Endothelial cell of umbilical vein (primary cell): Measurements from ENCODE around the gene ATP5MC2. TPM values are rescaled to one million over a fixed set of nuclear protein-coding genes. Genes with fewer than 3 reads are reported as not detected.

Experiments used
- BruUV-seq: library from RNA; stranded (reverse); fragments of 400-500 nt; replicated peaks from 2 replicates; lab custom pipeline; 2021; lab: Mats Ljungman, UMichigan
- CTCF ChIA-PET: fragments of 300-600, 350-600 bp; sonication (Branson Sonifier 250); formaldehyde crosslinking; loops from one replicate; lab custom pipeline; 2021; ENCODE audit warnings: antibody characterized with exemption, inconsistent platforms; lab: Charles Lee
- POLR2A ChIA-PET: fragments of 300-600, 350-600 bp; sonication (Branson Sonifier 250); formaldehyde crosslinking; loops from one replicate; lab custom pipeline; 2021; ENCODE audit warnings: antibody characterized with exemption, inconsistent platforms; lab: Charles Lee
- DNase-seq: peaks from one replicate; pipeline ENCODE4 v3.0.0-alpha.2; 2011; ENCODE audit warnings: low read depth, low spot score
- FAIRE-seq: peaks from 2 replicates; lab custom pipeline; 2011; peaks lifted over from hg19 to GRCh38; lab: Jason Lieb, UNC
- H2AFZ ChIP-seq: 2 replicates; pipeline ENCODE4 v1.6.0; 2012; ENCODE audit warnings: low read depth, low read length, control low read depth, inconsistent platforms
- H3K27ac ChIP-seq: 2 replicates; pipeline ENCODE4 v1.5.1; 2011; ENCODE audit warnings: low read depth, mild to moderate bottlenecking, control low read depth, low read length, moderate library complexity; ENCODE audit not compliant: insufficient read depth
- H3K27me3 ChIP-seq, 2 experiments: 2 replicates each; pipeline versions ENCODE4 v1.6.0 to v1.6.1; 2011; ENCODE audit warnings: low read length in 2 of 2, mixed read lengths in 1 of 2; ENCODE audit not compliant: control insufficient read depth in 2 of 2, insufficient read depth in 2 of 2
- H3K36me3 ChIP-seq, 2 experiments: 2 replicates in 1 of 2; 3 replicates in 1 of 2; pipeline ENCODE4 v1.5.1; 2011; ENCODE audit warnings: low read length in 2 of 2, mild to moderate bottlenecking in 1 of 2, moderate library complexity in 1 of 2; ENCODE audit not compliant: control insufficient read depth in 2 of 2, insufficient read depth in 2 of 2; ENCODE audit errors: extremely low read depth in 1 of 2
- H3K4me1 ChIP-seq: 3 replicates; pipeline ENCODE4 v1.5.1; 2011; ENCODE audit warnings: mild to moderate bottlenecking, low read length; ENCODE audit not compliant: control insufficient read depth, insufficient read depth; ENCODE audit errors: extremely low read depth
- H3K4me2 ChIP-seq: 2 replicates; pipeline ENCODE4 v1.6.1; 2011; ENCODE audit warnings: low read length, control low read depth, mixed read lengths; ENCODE audit not compliant: insufficient read depth
- H3K4me3 ChIP-seq, 3 experiments: fragments of 200-600 bp in 1 of 3; sonication (generic), shearing (Covaris generic) in 1 of 3; replicated peaks in 1 of 3; 2 replicates each; pipeline ENCODE4 v1.5.1; 2011 to 2016; ENCODE audit warnings: control low read depth in 3 of 3, low read length in 3 of 3, mild to moderate bottlenecking in 2 of 3, inconsistent platforms in 1 of 3, low read depth in 1 of 3, moderate library complexity in 1 of 3; ENCODE audit not compliant: insufficient read depth in 1 of 3
- H3K79me2 ChIP-seq: 2 replicates; pipeline ENCODE4 v1.6.0; 2012; ENCODE audit warnings: low read length, inconsistent platforms; ENCODE audit not compliant: control insufficient read depth, insufficient read depth
- H3K9ac ChIP-seq: replicated peaks from 2 replicates; pipeline ENCODE3; 2011; ENCODE audit warnings: low read length, control low read depth; ENCODE audit not compliant: insufficient read depth; ENCODE audit errors: extremely low read depth
- H3K9me1 ChIP-seq: replicated peaks from 3 replicates; pipeline ENCODE4 v1.6.0; 2011; ENCODE audit warnings: mild to moderate bottlenecking, low read length; ENCODE audit not compliant: control insufficient read depth, insufficient read depth; ENCODE audit errors: extremely low read depth
- H3K9me3 ChIP-seq: replicated peaks from 2 replicates; pipeline ENCODE4 v1.5.1; 2012; ENCODE audit warnings: low read length, inconsistent platforms; ENCODE audit not compliant: control insufficient read depth, insufficient read depth
- H4K20me1 ChIP-seq: replicated peaks from 2 replicates; pipeline ENCODE3; 2011; ENCODE audit warnings: mild to moderate bottlenecking, low read length; ENCODE audit not compliant: control insufficient read depth, insufficient read depth; ENCODE audit errors: extremely low read depth
- EZH2 ChIP-seq: IDR thresholded peaks from 2 replicates; pipeline ENCODE4 v1.6.1; 2012; ENCODE audit warnings: borderline replicate concordance, low read depth, mild to moderate bottlenecking, moderate library complexity, low read length, inconsistent platforms; ENCODE audit not compliant: severe bottlenecking
- FOS ChIP-seq: IDR thresholded peaks from 2 replicates; pipeline ENCODE4 v1.6.1; 2011; ENCODE audit warnings: mild to moderate bottlenecking, low read length, moderate library complexity, borderline replicate concordance; ENCODE audit not compliant: insufficient read depth
- GATA2 ChIP-seq: IDR thresholded peaks from 2 replicates; pipeline ENCODE4 v1.7.0; 2011; ENCODE audit warnings: low read depth, mild to moderate bottlenecking, moderate library complexity, mixed read lengths, low read length; ENCODE audit not compliant: insufficient read length, insufficient read depth
- JUN ChIP-seq: IDR thresholded peaks from 2 replicates; pipeline ENCODE4 v1.6.1; 2011; ENCODE audit warnings: borderline replicate concordance, low read depth; ENCODE audit not compliant: insufficient read length, insufficient read depth
- MYC ChIP-seq: IDR thresholded peaks from one replicate; pipeline ENCODE4 v1.6.1; 2011; ENCODE audit warnings: mild to moderate bottlenecking, low read depth, low read length
- POLR2A ChIP-seq: IDR thresholded peaks from 2 replicates; pipeline ENCODE4 v1.6.1; 2012; ENCODE audit warnings: low read depth, mild to moderate bottlenecking, control low read depth, low read length
- POLR2AphosphoS5 ChIP-seq: IDR thresholded peaks from 2 replicates; pipeline ENCODE4 v1.6.1; 2012; ENCODE audit warnings: low read depth, mild to moderate bottlenecking, control low read depth, low read length, moderate library complexity; ENCODE audit not compliant: insufficient read depth
- dilution Hi-C: fragments of 300-500 bp; cut with MboI; formaldehyde crosslinking; loops from one replicate; pipeline ENCODE4 v1.15.0; 2019; ENCODE audit warnings: low sequenced_read_pairs; ENCODE audit not compliant: extremely low pct_ligation_motif_present
- intact Hi-C: fragments of 100-400 bp; cut with micrococcal nuclease; formaldehyde crosslinking; loops from one replicate; pipeline ENCODE4 v1.10.0; 2022
- polyA plus RNA-seq, 4 experiments: library from polyadenylated mRNA; depleted of rRNA in 3 of 4; stranded (reverse) in 3 of 4; unstranded in 1 of 4; fragments of >200 nt; gene quantifications; 2 replicates each; pipeline versions ENCODE4 v1.2.1 to v1.2.3, GENCODE V29; 2011 to 2012; ENCODE audit warnings: missing spikeins in 1 of 4
- total RNA-seq: library from RNA; stranded (reverse); gene quantifications from 2 replicates; pipeline ENCODE4 v1.2.3, GENCODE V29; 2021
- TF ChIP-seq, protein P1 (sequence below), 2 donors: IDR thresholded peaks; 1 replicate in 1 of 2; 2 replicates in 1 of 2; pipeline ENCODE4 v1.5.1; 2011; ENCODE audit warnings: low read length in 2 of 2, mild to moderate bottlenecking in 2 of 2, moderate library complexity in 2 of 2, control low read depth in 1 of 2, inconsistent platforms in 1 of 2, low read depth in 1 of 2; ENCODE audit not compliant: insufficient read depth in 1 of 2; ENCODE audit errors: extremely low read depth in 1 of 2
- TF ChIP-seq, protein P2 (sequence below): IDR thresholded peaks from 2 replicates; pipeline ENCODE4 v1.6.1; 2011; ENCODE audit not compliant: insufficient read depth, insufficient read length

The ATP5MC2 gene
- total and polyA plus RNA-seq, 2 donors (not counting 3 experiments of a cell fraction or from before 2014, with no cell fraction given): 402 to 820 TPM

DNA sequence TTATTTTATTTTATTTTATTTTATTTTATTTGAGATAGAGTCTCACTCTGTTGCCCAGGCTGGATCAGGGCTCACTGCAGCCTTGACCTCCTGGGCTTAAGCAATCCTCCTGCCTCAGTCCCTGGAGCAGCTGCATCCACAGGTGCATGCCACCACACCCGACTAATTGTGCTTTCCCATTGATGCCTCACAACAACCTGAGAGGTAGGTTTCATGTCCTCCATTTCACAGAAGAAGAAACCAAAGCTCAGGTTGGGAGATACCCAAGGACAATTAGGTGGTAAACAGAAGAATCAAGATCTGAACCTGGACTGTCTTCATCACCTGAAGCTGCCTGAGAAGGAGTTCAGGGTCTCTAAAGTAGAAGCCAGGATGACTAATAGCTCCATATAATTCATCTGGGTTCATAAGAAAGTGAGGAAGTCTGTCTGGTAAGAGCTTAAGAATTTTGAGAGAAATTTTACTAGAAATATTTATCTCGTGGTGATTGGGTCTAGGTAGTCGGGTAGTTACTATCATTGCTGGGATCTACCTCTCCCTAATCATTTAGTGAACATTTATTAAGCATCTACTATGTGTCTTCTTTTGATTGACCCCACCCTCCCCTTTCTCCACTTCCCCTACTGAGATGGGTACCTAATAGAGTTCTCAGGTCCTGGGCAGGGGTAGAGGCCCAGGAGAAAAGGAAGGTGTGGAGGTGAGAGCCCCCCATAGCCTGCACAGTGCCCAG lies 23.2 kb upstream of the ATP5MC2 start:
- intact Hi-C loops (no loop called here), dilution Hi-C loops (no loop called here)
- no peak overlapping the region for H2AFZ ChIP-seq
- no peak for TF ChIP-seq EZH2
- TF ChIP-seq MYC: no peak
- TF ChIP-seq JUN: no peak
- TF ChIP-seq FOS: no peak
- TF ChIP-seq, protein P1, sequence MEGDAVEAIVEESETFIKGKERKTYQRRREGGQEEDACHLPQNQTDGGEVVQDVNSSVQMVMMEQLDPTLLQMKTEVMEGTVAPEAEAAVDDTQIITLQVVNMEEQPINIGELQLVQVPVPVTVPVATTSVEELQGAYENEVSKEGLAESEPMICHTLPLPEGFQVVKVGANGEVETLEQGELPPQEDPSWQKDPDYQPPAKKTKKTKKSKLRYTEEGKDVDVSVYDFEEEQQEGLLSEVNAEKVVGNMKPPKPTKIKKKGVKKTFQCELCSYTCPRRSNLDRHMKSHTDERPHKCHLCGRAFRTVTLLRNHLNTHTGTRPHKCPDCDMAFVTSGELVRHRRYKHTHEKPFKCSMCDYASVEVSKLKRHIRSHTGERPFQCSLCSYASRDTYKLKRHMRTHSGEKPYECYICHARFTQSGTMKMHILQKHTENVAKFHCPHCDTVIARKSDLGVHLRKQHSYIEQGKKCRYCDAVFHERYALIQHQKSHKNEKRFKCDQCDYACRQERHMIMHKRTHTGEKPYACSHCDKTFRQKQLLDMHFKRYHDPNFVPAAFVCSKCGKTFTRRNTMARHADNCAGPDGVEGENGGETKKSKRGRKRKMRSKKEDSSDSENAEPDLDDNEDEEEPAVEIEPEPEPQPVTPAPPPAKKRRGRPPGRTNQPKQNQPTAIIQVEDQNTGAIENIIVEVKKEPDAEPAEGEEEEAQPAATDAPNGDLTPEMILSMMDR (IDR thresholded peaks at IDR 0.05; ENCODE audit: extremely low read depth in 1 of 2, insufficient read depth in 1 of 2, low read depth in 1 of 2, low read length in 2 of 2): no peak
- no peak for TF ChIP-seq POLR2A
- no peak for TF ChIP-seq GATA2
- TF ChIP-seq, protein P2, sequence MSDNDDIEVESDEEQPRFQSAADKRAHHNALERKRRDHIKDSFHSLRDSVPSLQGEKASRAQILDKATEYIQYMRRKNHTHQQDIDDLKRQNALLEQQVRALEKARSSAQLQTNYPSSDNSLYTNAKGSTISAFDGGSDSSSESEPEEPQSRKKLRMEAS: no peak
- TF ChIP-seq POLR2AphosphoS5: no peak
- BruUV-seq: no TSS peak
- DNase-seq (no peak), FAIRE-seq (no peak)
- peaks cover 8% of the 10 kb centered on the region for H3K4me1 ChIP-seq
- POLR2A ChIA-PET: no interaction called here
- H3K79me2 ChIP-seq: no peaks in the 10 kb centered on the region
- H4K20me1 ChIP-seq: no peaks in the 10 kb centered on the region
- H3K9ac ChIP-seq: no peak overlapping the region
- H3K9me3 ChIP-seq: no peaks in the 10 kb centered on the region
- H3K4me2 ChIP-seq: no peak overlapping the region
- peaks cover 51 to 78% of the 10 kb centered on the region in 2 experiments for H3K27me3 ChIP-seq
- CTCF ChIA-PET: interaction anchor here (1.0 to 20.3 kb wide), 4 partner anchors 15 to 156 kb away, joined by 3 to 719 read pairs (median 4); no protein-coding TSS in a partner anchor
- no peaks in the 10 kb centered on the region for H3K9me1 ChIP-seq
- H3K4me3 ChIP-seq: no peak overlapping the region
- no peak overlapping the region for H3K27ac ChIP-seq
- no peaks in the 10 kb centered on the region for H3K36me3 ChIP-seq
